Endothelial cell of hepatic sinusoid (primary cell): ENCODE data around the gene MARK2.

Experiments
- in situ Hi-C: cut with HindIII; loops from 2 replicates; pipeline ENCODE4 v1.10.0; 2017; ENCODE audit warnings: low sequenced_read_pairs

Gene MARK2

GRCh38 chr11:63876616-63877015 is 37.7 kb downstream of the MARK2 start:
- in situ Hi-C loops: no loop called here

GRCh38 chr11:63877658-63878241 is 38.8 kb downstream of the MARK2 start:
- in situ Hi-C loops: no loop called here

DNA sequence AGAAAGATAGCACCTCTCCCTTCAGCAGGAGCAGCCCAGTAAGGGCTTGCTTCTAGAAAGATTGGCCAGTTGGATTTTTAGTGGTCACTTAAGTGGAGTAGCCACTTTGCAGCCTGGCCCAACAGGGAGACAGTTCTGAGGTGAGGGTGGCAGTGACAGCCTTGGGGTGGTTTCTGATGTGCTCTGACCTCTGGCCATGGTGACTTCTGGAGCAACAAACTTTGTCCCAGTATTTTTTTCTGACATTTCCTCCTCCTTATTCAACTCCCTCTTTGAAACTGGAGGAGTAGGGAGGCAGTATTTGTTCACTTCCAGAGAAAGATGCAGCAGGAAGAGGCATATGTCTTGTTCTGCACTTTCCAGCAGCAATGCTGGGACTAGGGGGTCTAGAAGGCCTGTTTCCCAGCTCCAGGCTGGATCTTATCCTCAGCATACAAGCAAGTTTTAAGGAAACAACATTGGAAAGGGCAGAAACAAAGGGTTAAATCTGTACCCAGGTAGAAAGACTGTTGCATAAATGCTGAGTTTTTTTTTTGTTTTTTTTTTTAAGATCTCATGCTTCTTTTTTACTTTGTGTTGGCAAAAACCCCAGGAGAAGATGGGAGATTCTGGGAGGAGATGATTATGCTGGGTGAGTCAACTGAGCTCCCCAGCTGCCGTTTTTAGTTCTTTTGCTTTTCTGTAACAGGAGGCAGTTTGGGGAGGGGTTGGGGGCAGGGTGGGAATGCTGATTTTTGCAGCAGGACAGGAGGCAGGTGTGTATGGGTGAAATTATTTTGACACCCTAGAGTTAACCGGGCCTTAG is 40.9 kb downstream of the MARK2 start:
- in situ Hi-C loops: no loop called here

GRCh38 chr11:63880403-63880790 is 41.5 kb downstream of the MARK2 start:
- in situ Hi-C loops: no loop called here

DNA sequence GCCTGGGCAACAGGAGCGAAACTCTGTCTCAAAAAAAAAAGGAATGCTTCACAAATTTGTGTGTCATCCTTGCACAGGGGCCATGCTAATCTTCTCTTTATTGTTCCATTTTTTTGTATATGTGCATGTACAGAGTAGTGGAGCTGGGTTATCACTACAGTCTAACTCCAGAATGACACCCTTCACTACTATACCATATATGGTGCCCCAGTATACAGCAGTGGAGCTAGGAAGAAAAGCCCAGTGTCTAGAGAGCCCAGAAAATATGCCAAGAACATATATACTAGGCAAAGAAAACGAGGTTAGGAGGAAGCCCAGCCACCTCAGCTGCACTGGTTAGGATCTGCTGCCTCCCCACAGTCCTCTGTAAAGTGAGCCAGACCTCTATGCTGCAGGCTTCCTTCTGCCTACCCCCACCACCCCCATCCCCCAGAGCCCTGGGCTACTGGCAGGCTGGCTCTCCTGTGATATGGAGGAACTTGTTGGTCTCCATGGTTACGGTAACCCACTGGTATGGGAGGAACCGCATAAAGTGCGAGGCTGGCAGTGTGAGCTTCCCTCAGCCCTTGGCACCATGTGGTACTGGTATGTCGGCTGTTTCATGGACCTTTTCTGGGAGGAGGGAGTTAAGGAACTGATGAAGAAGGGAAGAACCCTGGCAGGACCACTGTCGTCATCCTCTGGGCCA is 43.8 kb downstream of the MARK2 start:
- in situ Hi-C loops: no loop called here

GRCh38 chr11:63883791-63884190 is 44.9 kb downstream of the MARK2 start:
- in situ Hi-C loops: no loop called here

DNA sequence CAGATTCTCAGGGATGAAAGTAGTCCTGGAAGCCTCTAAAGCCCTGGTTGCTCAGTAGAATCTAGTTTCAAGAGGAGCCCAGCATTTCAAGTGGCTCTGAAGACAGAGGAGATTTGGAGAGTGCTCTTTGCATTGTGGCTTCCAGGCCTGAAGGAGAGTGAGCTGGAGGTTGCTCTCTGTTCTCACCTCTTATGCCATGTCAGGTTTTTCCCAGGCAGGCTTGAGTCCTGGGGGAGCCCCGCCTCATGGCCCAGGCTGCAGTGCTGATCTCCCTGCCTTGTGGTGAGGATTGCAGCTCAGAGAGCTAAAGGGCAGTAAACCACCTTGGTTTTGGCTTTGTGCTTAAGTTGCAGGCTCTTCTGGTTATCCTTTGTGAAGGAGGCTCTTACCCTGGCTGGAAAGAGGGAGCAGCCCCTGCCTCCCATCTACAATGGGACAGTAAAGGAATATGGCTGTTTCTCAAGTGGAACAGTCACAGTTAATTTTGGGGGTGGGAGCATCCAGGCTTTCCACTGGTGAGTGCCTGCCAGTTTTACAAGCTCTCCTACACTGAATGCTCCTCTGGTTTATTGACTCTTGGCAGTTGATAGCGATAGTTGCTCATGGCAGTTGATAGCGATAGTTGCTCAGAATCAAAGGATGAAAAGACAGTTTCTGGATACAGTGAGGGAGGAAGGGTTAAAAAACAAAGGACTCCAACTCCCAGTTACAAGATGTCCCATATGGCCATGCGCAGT is 45.5 kb downstream of the MARK2 start:
- in situ Hi-C loops: no loop called here

DNA sequence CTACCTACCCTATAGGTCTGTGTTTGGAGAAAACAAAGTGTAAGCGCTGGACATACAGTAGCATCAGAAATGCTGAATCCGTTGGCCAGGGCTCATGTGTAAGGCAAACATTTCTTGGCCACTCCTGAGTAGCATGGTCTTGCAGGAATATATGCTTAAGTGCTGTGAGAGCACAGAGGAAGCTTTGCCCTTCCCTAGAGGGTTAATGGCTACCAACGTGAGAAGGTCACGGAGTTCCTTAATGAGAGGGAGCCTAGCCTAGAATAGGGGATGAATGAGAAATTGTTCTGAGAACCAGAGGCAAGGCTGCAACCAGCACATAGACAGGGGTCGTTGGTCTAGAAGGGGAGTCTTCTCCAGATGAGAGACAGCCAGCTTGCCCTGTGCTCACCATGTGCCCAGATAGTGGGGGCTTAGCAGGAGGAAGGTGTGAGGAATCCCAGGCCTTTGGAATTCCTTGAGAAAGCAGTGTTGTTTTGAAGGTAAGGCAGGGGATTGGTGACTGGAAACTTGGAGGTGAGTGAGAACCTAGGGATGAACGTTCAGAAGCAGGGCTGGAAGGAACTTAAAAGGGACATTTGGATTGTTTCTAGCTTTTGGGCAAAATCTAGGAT is 48.6 kb downstream of the MARK2 start:
- in situ Hi-C loops: loop anchor here (5.0 kb wide), 1 partner anchor 65 kb away; no protein-coding TSS in a partner anchor

DNA sequence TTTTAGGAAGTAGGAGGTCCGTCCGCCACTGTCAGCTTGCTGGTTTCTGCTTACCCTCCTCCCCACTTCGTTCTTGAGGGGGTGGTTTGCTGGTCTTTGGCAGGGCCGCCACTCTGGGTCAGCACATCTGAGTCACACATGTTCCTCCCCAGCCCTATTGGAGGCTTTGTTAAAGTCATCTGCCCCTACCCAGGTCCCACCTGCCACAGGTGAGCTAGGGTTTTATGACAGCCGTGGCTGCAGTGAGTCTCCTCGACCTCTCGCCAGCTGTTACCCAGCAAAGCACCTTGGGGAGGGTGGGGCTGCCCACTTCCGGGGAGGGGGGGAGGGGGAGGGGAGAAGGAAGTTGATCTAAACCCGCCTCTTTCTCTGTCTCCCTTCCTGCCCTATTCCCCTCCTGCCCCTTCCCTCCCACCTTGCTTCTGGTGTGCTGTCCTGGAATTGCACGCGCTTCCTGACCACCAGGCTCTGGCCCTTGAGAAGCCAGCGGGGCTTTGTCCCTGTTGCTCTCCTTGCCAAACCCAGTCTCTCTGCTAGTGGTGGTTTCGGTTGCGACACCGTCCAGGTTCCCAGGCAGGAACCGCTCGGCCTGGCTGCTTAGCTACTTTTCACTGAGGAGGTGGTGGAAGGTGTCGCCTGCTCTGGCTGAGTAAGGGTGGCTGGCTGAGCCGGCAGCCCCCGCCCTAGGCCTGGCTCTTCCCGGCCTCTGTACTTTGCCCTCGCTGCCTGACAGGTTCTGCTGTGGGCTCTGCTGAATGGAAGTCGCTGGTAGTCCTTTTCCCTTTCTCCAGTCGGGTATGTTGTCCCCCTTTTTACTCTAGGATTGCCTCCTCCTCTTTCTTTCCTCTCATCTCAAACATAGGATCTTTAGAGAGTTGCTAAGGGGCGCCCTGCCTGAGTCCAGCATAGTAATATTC is 49.5 kb downstream of the MARK2 start:
- in situ Hi-C loops: loop anchor here (5.0 kb wide), 1 partner anchor 64 kb away; no protein-coding TSS in a partner anchor

GRCh38 chr11:63889344-63889743 is 50.4 kb downstream of the MARK2 start:
- in situ Hi-C loops: loop anchor here (5.0 kb wide), 1 partner anchor 63 kb away; no protein-coding TSS in a partner anchor

DNA sequence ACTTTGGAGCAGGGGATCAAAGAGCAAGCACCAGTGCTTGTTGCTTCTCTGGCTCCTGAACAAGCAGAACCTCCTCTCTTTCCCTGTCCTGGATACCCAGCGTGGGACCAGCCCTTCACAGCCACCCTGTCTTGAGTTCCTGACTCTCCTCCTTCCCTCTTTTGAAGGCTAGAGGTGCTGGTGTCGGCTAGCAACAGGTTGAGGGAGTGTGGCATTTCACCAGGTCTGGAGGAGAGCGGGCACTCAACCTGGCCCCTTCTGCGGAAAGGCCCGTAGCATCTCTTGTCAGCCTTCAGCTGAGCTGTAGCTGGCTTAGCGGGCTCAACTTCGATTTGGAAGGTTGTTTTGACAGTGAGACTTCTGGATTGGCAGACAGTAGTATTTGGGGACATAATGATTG is 51.5 kb downstream of the MARK2 start:
- in situ Hi-C loops: loop anchor here (5.0 kb wide), 1 partner anchor 53 kb away; the partner anchor contains the start of gene MARK2

- in situ Hi-C loops: loop anchor here (5.0 kb wide), 1 partner anchor 55 kb away; the partner anchor contains the start of gene MARK2
Observed at GRCh38 chr11:63892228-63892627, 53.3 kb downstream of the MARK2 start.

DNA sequence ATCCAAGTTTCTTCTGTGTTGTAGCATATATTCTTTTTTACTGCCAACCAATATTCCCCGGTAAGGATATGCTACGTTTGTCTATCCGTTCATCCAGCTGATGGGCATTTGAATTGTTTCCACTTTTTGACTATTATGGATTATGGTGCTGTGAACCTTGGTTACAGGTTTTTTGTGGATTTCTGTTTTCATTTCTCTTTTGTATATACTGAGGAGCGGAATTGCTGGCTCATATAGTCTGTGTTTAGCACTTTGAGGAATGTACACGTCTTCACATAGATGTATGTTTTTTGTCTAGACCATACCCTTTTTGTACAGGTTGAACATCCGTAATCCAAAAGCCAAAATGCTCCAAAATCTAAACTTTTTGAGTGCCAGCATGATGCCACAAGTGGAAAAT is 54.4 kb downstream of the MARK2 start:
- in situ Hi-C loops: loop anchor here (5.0 kb wide), 1 partner anchor 56 kb away; the partner anchor contains the start of gene MARK2

DNA sequence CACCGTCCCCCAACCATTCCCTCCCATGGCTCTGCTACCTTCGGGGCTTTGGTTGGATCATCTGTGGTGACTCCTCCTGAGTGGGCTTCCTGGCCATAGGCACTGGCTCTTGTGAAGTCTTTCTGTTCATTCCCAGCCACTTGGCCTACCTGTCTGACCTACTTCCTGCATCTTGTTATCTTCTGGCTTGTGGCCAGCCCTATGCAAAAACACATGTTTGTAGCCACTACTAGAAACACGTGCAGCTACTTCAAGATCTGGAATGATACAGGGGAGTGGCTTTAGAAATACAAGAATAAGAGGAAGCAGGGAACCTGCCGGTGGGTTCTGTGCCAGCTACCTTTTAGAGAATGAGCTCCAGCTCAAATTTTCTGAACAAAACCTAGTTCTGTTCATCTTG is 57.2 kb downstream of the MARK2 start:
- in situ Hi-C loops: no loop called here

DNA sequence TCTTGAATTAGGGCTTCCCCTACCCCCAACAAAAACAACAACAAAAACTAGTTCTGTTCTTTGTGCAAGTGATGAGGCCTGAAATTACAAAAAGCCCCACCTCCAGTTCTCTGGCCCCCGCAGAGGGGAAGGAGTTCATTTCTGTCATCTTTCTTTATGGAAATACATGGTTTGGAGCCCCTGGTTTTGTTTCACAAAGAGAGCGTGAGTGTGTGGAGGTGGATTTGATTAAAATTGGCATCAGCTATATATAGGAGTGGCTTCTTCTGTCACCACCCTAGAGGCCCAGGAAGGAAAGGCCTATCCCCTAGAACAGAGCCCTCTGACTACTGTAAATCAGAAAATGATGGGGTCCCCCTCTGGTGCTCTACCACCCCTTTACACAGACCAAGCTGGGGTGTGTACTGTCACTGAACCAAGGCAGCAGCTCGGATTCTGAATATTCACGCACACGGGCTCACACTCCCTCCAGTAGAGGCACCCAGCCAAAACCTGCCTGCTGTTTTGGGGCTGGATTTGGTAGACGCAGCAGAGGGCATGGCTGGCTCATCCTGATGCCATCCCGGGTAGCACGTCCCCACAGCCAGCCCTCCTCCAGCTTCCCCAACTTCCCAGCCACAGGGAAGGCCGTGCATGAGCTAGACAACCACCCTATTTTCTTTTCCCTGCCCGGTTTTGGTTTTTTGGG is 58.7 kb downstream of the MARK2 start:
- in situ Hi-C loops: no loop called here

GRCh38 chr11:63901660-63902059 is 62.8 kb downstream of the MARK2 start:
- in situ Hi-C loops: no loop called here

DNA sequence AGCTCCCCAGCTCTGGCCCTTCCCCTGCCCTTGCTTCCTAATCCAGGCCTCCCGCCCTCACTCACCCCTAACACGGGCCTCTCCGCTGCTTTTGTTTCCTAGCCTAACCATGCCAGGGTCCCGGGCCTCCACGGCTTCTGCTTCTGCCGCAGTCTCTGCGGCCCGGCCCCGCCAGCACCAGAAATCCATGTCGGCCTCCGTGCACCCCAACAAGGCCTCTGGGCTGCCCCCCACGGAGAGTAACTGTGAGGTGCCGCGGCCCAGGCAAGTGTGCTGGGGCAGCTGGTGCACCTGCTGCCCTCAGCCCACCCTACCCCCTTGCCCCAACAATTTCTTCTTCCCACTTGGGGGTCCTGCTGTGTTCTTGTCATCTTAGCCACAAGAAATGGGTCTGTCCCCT is 65.0 kb downstream of the MARK2 start:
- in situ Hi-C loops: no loop called here

DNA sequence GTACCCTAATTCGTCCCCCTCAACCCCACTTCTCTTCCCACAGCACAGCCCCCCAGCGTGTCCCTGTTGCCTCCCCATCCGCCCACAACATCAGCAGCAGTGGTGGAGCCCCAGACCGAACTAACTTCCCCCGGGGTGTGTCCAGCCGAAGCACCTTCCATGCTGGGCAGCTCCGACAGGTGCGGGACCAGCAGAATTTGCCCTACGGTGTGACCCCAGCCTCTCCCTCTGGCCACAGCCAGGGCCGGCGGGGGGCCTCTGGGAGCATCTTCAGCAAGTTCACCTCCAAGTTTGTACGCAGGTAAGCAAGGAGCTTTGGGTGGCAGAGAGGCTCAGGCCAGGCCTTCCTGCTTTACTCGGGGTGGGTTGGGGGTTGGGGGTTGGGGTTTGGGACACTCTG is 65.8 kb downstream of the MARK2 start:
- in situ Hi-C loops: no loop called here

GRCh38 chr11:63905179-63905578 is 66.3 kb downstream of the MARK2 start:
- in situ Hi-C loops: no loop called here
